CD14-positive monocyte (primary cell): Measurements from ENCODE around the gene BRD9. TPM values are rescaled to one million over a fixed set of nuclear protein-coding genes. Genes with fewer than 3 reads are reported as not detected.
A peak's percentile ranks its signal among the peaks of the same experiment; 100 is the strongest.
"Not testable (repeated sequence)": the region's sequence is repeated elsewhere in the genome, so short reads cannot be mapped to it uniquely, and the experiment has no call there.

Source experiments
- DNase-seq, 3 donors: peaks; one replicate each; pipeline ENCODE4 v3.0.0-alpha.2; 2011 to 2022
- H2AFZ ChIP-seq: 2 replicates; pipeline ENCODE4 v1.6.0; 2012; ENCODE audit warnings: mild to moderate bottlenecking, low read depth, low read length, inconsistent platforms; ENCODE audit not compliant: insufficient read depth, poor library complexity, severe bottlenecking
- H3K27ac ChIP-seq, 2 donors: 1 replicate in 1 of 2; 2 replicates in 1 of 2; pipeline ENCODE4 v1.5.1; 2012 to 2013; ENCODE audit warnings: low read length in 2 of 2, control low read depth in 1 of 2, inconsistent platforms in 1 of 2, low read depth in 1 of 2, mild to moderate bottlenecking in 1 of 2
- H3K27me3 ChIP-seq, 2 donors: one replicate each; pipeline versions ENCODE4 v1.6.0 to v1.6.1; 2011 to 2013; ENCODE audit warnings: low read length in 2 of 2; ENCODE audit not compliant: control insufficient read depth in 2 of 2, insufficient read depth in 2 of 2
- H3K36me3 ChIP-seq, 2 donors: replicated peaks in 1 of 2; 1 replicate in 1 of 2; 2 replicates in 1 of 2; pipeline versions ENCODE4 v1.5.1 to v1.6.1; 2012 to 2013; ENCODE audit warnings: low read length in 2 of 2, control low read depth in 1 of 2, inconsistent platforms in 1 of 2, mild to moderate bottlenecking in 1 of 2; ENCODE audit not compliant: insufficient read depth in 2 of 2, control insufficient read depth in 1 of 2
- H3K4me1 ChIP-seq, 2 donors: 1 replicate in 1 of 2; 2 replicates in 1 of 2; pipeline versions ENCODE4 v1.5.1 to v1.6.1; 2012 to 2013; ENCODE audit warnings: low read length in 2 of 2, control low read depth in 1 of 2, inconsistent platforms in 1 of 2, mild to moderate bottlenecking in 1 of 2, moderate library complexity in 1 of 2; ENCODE audit not compliant: insufficient read depth in 2 of 2, control insufficient read depth in 1 of 2
- H3K4me2 ChIP-seq: replicated peaks from 2 replicates; pipeline ENCODE3; 2012; ENCODE audit warnings: low read length, moderate library complexity, mild to moderate bottlenecking; ENCODE audit not compliant: poor library complexity, severe bottlenecking; ENCODE audit errors: extremely low read depth
- H3K4me3 ChIP-seq, 3 experiments: fragments of 200-600 bp in 1 of 3; sonication (generic) in 1 of 3; replicated peaks in 1 of 3; 1 replicate in 2 of 3; 2 replicates in 1 of 3; pipeline ENCODE4 v1.5.1; 2011 to 2013; ENCODE audit warnings: low read length in 3 of 3, mild to moderate bottlenecking in 3 of 3, control low read depth in 2 of 3, low read depth in 2 of 3, inconsistent platforms in 1 of 3, moderate library complexity in 1 of 3
- H3K79me2 ChIP-seq: 2 replicates; pipeline ENCODE4 v1.6.0; 2012; ENCODE audit warnings: mild to moderate bottlenecking, control low read depth, inconsistent platforms, low read length, moderate library complexity; ENCODE audit not compliant: insufficient read depth
- H3K9ac ChIP-seq: 2 replicates; pipeline ENCODE4 v1.6.0; 2017; ENCODE audit warnings: low read length, mild to moderate bottlenecking; ENCODE audit not compliant: insufficient read depth, poor library complexity, severe bottlenecking
- H3K9me3 ChIP-seq, 2 donors: replicated peaks in 1 of 2; 1 replicate in 1 of 2; 2 replicates in 1 of 2; pipeline versions ENCODE4 v1.5.1 to v1.6.1; 2012 to 2013; ENCODE audit warnings: low read length in 2 of 2, control low read depth in 1 of 2; ENCODE audit not compliant: control insufficient read depth in 1 of 2, insufficient read depth in 1 of 2
- H4K20me1 ChIP-seq: 2 replicates; pipeline ENCODE4 v1.6.0; 2012; ENCODE audit warnings: mild to moderate bottlenecking, low read length, control low read depth, moderate library complexity; ENCODE audit not compliant: insufficient read depth
- H3K27ac Mint-ChIP-seq, 7 donors: one replicate each; pipeline ENCODE4 v1.8.0; 2020; ENCODE audit warnings: mild to moderate bottlenecking in 7 of 7, mixed read lengths in 7 of 7, moderate library complexity in 6 of 7, inconsistent platforms in 2 of 7
- H3K27me3 Mint-ChIP-seq, 3 donors: one replicate each; pipeline ENCODE4 v1.8.0; 2021 to 2022; ENCODE audit warnings: low read depth in 3 of 3, mild to moderate bottlenecking in 3 of 3, mixed read lengths in 3 of 3, moderate library complexity in 3 of 3, inconsistent platforms in 1 of 3
- H3K36me3 Mint-ChIP-seq, 2 donors: one replicate each; pipeline ENCODE4 v1.8.0; 2020; ENCODE audit warnings: mixed read lengths in 2 of 2, inconsistent platforms in 1 of 2, mild to moderate bottlenecking in 1 of 2
- H3K4me1 Mint-ChIP-seq: one replicate; pipeline ENCODE4 v1.8.0; 2020; ENCODE audit warnings: mild to moderate bottlenecking, mixed read lengths
- H3K4me3 Mint-ChIP-seq, 2 donors: one replicate each; pipeline ENCODE4 v1.8.0; 2020; ENCODE audit warnings: mild to moderate bottlenecking in 2 of 2, mixed read lengths in 2 of 2, moderate library complexity in 1 of 2
- H3K9me3 Mint-ChIP-seq, 7 donors: one replicate each; pipeline ENCODE4 v1.8.0; 2020 to 2022; ENCODE audit warnings: mixed read lengths in 7 of 7, mild to moderate bottlenecking in 6 of 7, moderate library complexity in 6 of 7, inconsistent platforms in 2 of 7
- CTCF ChIP-seq: fragments of 200-600 bp; IDR thresholded peaks from one replicate; pipeline ENCODE4 v1.8.0; 2022; ENCODE audit warnings: antibody characterized with exemption, mild to moderate bottlenecking
- WGBS: methylation state at CpG from one replicate; pipeline ENCODE4 v1.1.5; 2013; ENCODE audit warnings: missing lambda C conversion rate; ENCODE audit not compliant: insufficient coverage; 5-methylcytosine and 5-hydroxymethylcytosine counted together
- intact Hi-C, 2 donors: fragments of 100-400 bp; cut with micrococcal nuclease; formaldehyde crosslinking; loops; one replicate each; pipeline versions ENCODE4 v1.15.0 to v1.15.1; 2023
- polyA plus RNA-seq, 3 donors: library from polyadenylated mRNA; depleted of rRNA in 1 of 3; unstranded in 2 of 3; stranded (reverse) in 1 of 3; fragments of 300-500 nt in 2 of 3; fragments of >200 nt in 1 of 3; fragmentation: Illumina TruSeq in 2 of 3; gene quantifications; 1 replicate in 2 of 3; 2 replicates in 1 of 3; pipeline ENCODE4 v1.2.3, GENCODE V29; 2012 to 2021

BRD9 gene
- polyA plus RNA-seq, 3 donors = 5.3 to 22.7 (median 9.3) TPM

DNA sequence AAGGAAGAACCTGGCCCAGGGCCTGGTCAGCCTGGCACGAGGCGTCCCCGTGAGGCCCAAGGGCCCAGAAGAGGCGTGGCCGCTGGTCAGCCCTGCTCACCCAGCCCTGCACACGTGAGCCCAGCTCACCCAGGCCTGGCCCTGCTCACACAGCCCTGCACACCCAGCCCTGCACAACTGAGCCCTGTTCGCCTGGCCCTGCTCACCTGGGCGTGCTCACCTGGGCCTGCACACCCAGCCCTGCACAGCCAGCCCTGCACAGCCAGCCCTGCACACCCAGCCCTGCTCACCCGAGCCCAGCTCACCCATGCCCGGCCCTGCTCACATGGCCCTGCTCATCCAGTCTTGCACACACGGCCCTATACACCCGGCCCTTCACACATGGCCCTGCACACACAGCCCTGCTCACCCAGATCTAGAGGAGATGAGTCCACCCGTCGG lies 43.9 kb downstream of the BRD9 start:
- no peak overlapping the region for H3K9ac ChIP-seq
- 97% methylated on average over 11 of the region's 14 CpGs for WGBS
- H3K27me3 Mint-ChIP-seq = peaks cover 4 to 8% (median 7%) of the 10 kb centered on the region in 3 donors
- H3K79me2 ChIP-seq = no peaks in the 10 kb centered on the region
- no peak overlapping the region for H3K4me3 Mint-ChIP-seq
- no peak for DNase-seq
- intact Hi-C loops = no loop called here
- no peak overlapping the region for H3K27ac ChIP-seq
- no peaks in the 10 kb centered on the region for H3K4me1 ChIP-seq
- no peak overlapping the region for H2AFZ ChIP-seq
- H3K9me3 ChIP-seq = no peaks in the 10 kb centered on the region
- no peaks in the 10 kb centered on the region for H3K27me3 ChIP-seq
- H4K20me1 ChIP-seq = no peaks in the 10 kb centered on the region
- no peak for TF ChIP-seq CTCF
- no peaks in the 10 kb centered on the region for H3K4me1 Mint-ChIP-seq
- H3K9me3 Mint-ChIP-seq = no peaks in the 10 kb centered on the region
- H3K36me3 Mint-ChIP-seq = no peaks in the 10 kb centered on the region
- H3K4me2 ChIP-seq = no peak overlapping the region
- H3K27ac Mint-ChIP-seq = peak overlapping the region in 1 of 7 donors; percentile 33
- no peaks in the 10 kb centered on the region for H3K36me3 ChIP-seq
- no peak overlapping the region for H3K4me3 ChIP-seq

- DNase-seq, H2AFZ ChIP-seq, H3K4me1 ChIP-seq, H3K27me3 ChIP-seq, H3K27ac Mint-ChIP-seq, H3K9me3 Mint-ChIP-seq, H3K36me3 ChIP-seq, H3K9ac ChIP-seq, H3K27me3 Mint-ChIP-seq, H3K79me2 ChIP-seq, H3K27ac ChIP-seq, H3K4me2 ChIP-seq, H4K20me1 ChIP-seq, H3K4me3 ChIP-seq, H3K36me3 Mint-ChIP-seq, H3K4me1 Mint-ChIP-seq, intact Hi-C loops, H3K4me3 Mint-ChIP-seq, H3K9me3 ChIP-seq: not testable (repeated sequence)
- 96% methylated on average over 3 of the region's 7 CpGs for WGBS
These were observed 44.9 kb downstream of the BRD9 start for GRCh38 chr5:847736-848135.

DNA sequence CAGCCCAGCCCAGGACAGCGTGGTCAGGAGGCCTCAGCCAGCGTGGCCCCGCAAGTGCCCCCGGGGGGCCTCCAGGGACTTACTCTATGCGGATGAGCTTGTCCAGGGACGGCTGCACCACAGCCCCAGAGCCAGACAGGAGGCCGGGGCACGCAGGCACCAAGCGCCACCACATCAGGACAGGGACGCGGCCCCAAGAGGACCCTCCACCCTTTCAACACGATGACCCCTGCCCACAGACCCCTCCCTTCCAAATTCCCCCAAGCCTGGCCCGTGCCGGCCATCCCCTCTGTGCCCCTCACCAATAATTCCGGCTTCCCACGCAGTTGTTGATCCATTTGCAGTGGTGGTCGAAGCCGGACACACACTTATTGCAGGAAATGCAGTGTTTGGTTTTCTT lies 45.4 kb downstream of the BRD9 start:
- H3K36me3 Mint-ChIP-seq, H3K4me3 ChIP-seq, H2AFZ ChIP-seq, H3K4me1 ChIP-seq, H3K27ac Mint-ChIP-seq, H3K79me2 ChIP-seq, H4K20me1 ChIP-seq, H3K27me3 ChIP-seq, H3K27me3 Mint-ChIP-seq, intact Hi-C loops, H3K4me1 Mint-ChIP-seq, H3K36me3 ChIP-seq, H3K9ac ChIP-seq, H3K4me3 Mint-ChIP-seq, H3K4me2 ChIP-seq, DNase-seq, H3K27ac ChIP-seq, H3K9me3 Mint-ChIP-seq, H3K9me3 ChIP-seq: not testable (repeated sequence)
- no CpG with 5 or more reads among the region's 18 CpGs for WGBS

GRCh38 chr5:846602-847091 lies 46.0 kb downstream of the BRD9 start:
- H4K20me1 ChIP-seq, intact Hi-C loops, H3K9ac ChIP-seq, H3K4me1 Mint-ChIP-seq, H3K9me3 ChIP-seq, H3K79me2 ChIP-seq, H3K4me3 ChIP-seq, H3K36me3 Mint-ChIP-seq, H3K27ac ChIP-seq, H3K27me3 Mint-ChIP-seq, H3K4me3 Mint-ChIP-seq, H3K4me1 ChIP-seq, H3K36me3 ChIP-seq, H3K4me2 ChIP-seq, DNase-seq, H2AFZ ChIP-seq, H3K9me3 Mint-ChIP-seq, H3K27me3 ChIP-seq: not testable (repeated sequence)
- H3K27ac Mint-ChIP-seq = peak overlapping the region in 1 of 7 donors; percentile 33
- WGBS = 90% methylated on average over 18 of the region's 18 CpGs
